Germinal center (tissue), 1 donor: Measurements from ENCODE around the gene TULP3.

Experiments
- DNase-seq: peaks from one replicate; pipeline ENCODE4 v3.0.0; 2012; ENCODE audit warnings: mixed read lengths, low spot score

The TULP3 gene

GRCh38 chr12:2970744-2971143 lies 80.1 kb downstream of the TULP3 start:
- no peak for DNase-seq

- no peak for DNase-seq
Measured at GRCh38 chr12:2973566-2973965, 82.9 kb downstream of the TULP3 start.

- no peak for DNase-seq
Measured at GRCh38 chr12:2974560-2974971, 83.9 kb downstream of the TULP3 start.

DNA sequence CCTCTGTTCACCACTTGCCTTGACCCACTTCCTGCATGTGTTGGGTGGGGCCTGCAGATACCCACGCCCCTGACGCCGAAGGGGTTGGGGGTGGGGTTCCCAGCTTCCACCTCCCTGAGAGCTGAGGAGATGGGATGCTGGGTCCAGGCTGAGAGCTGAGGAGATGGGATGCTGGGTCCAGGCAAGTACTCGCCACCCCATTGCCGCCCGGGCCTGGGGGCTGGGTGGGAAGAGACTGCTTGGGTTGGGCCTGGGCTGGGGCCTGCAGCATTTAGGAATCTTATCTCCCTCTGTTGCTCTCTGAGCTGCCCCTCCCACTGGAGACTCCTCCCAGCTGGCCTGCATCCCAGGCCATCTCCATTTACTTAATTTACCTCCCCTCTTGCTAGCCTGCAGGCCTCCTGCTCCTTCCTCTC lies 85.9 kb downstream of the TULP3 start:
- DNase-seq, result no peak

- DNase-seq, result no peak
Measured at GRCh38 chr12:2977776-2978175, 87.1 kb downstream of the TULP3 start.

- DNase-seq, result no peak
Measured at GRCh38 chr12:2979806-2980205, 89.1 kb downstream of the TULP3 start.

- DNase-seq, result no peak
Measured at GRCh38 chr12:2980630-2981029, 89.9 kb downstream of the TULP3 start.

DNA sequence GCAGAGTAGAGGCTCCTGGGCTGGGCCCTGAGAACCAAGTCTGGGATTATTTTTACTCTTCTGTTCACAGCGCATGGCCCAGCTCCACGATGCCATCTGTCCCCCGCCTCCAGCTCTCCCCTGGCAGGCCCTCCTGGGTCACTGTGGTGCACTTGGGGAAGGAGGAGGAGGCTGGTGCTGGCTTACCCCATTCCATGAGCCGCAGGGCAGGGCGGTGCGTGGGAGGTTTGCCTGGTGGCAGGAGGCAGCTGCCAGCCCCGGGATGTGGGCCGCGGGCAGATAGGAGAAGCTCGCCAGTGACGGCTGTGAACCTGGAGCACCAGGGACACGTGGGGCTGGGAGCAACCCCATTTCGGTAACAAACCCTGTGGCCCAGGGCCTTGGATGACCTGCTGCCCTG lies 91.7 kb downstream of the TULP3 start:
- DNase-seq, result no peak

DNA sequence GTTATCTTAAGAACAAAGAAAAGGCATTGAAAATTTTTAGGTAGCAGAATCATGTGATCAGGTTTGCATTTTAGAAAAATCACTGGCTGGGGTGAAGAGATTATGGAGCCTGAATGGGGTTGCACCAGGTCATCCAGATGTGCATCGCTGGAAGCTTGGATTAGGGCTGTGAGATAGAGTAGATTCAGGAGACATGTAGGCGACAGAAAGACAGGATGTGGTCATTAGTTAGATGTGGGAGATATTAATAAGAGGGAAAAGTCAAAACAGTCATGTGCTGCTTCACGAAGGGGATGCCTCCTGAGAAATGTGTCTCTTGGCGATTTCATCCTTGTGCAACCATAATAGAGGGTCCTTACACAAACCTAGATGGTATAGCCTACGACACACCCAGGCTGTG lies 93.6 kb downstream of the TULP3 start:
- no peak for DNase-seq

GRCh38 chr12:2984698-2985097 lies 94.0 kb downstream of the TULP3 start:
- DNase-seq, result no peak

DNA sequence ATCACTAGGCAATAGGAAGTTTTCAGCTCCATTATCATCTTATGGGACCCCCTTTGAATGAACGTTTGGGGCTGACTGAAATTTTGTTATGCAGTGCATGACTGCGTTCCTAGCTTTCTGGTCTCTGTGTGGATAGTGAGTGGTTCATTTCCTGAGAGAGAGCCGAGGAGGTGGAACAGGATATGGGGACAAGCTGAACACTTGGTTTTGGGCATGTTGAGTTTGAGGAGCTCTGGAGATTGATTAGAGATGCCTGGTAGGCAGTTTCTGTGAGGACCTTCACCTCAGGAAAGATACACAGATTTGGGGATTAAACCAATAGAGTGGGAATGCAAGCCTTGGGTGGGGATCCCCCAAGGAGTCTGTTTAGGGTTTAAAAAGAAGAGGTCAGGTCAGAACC lies 96.2 kb downstream of the TULP3 start:
- DNase-seq, result no peak

DNA sequence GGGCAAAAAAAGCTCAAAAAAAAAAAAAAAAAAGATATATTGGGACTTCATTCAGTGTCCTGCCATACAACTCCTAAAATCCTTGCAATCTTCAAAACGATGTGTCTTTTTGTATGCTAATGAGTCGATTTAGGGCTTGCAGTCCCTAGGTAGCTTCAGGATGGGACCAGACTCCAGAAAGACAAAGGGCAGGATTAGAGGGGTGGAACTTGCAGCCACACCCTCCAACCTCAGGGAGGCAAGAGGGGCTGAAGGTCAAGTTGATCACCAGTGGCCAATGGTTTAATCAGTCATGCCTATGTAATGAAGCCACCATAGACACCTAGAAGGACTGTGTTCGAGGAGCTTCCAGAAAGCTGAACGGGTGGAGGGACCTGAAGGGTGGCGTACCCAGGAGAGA lies 97.8 kb downstream of the TULP3 start:
- DNase-seq, result no peak
